SK-N-SH (cell line): ENCODE data around the gene IL4R.

ENCODE experiments used
- JUND ChIP-seq: IDR thresholded peaks from 2 replicates; pipeline ENCODE4 v1.4.0; 2012
- POLR2AphosphoS5 ChIP-seq: IDR thresholded peaks from 2 replicates; pipeline ENCODE4 v1.6.1; 2012; ENCODE audit warnings: low read depth, low read length
- RAD21 ChIP-seq: IDR thresholded peaks from 2 replicates; pipeline ENCODE4 v1.6.1; 2012; ENCODE audit warnings: mild to moderate bottlenecking, low read length
- SMC3 ChIP-seq: IDR thresholded peaks from 2 replicates; pipeline ENCODE4 v1.6.1; 2012; ENCODE audit warnings: low read depth, low read length, improper control_type of control experiment
- TAF1 ChIP-seq: IDR thresholded peaks from 2 replicates; pipeline ENCODE4 v1.6.1; 2012; ENCODE audit warnings: low read depth, mild to moderate bottlenecking, low read length, moderate library complexity, borderline replicate concordance
- TF ChIP-seq, protein P1 (sequence below): IDR thresholded peaks from 2 replicates; pipeline ENCODE4; 2012
- TF ChIP-seq, protein P2 (sequence below): fragments of 200-600 bp; sonication (generic); IDR thresholded peaks from 2 replicates; pipeline ENCODE4 v1.6.1; 2017; ENCODE audit warnings: antibody characterized with exemption, mild to moderate bottlenecking, moderate library complexity
- TF ChIP-seq, protein P3 (sequence below): IDR thresholded peaks from 2 replicates; pipeline ENCODE4 v1.4.0; 2012; ENCODE audit warnings: low read depth

DNA sequence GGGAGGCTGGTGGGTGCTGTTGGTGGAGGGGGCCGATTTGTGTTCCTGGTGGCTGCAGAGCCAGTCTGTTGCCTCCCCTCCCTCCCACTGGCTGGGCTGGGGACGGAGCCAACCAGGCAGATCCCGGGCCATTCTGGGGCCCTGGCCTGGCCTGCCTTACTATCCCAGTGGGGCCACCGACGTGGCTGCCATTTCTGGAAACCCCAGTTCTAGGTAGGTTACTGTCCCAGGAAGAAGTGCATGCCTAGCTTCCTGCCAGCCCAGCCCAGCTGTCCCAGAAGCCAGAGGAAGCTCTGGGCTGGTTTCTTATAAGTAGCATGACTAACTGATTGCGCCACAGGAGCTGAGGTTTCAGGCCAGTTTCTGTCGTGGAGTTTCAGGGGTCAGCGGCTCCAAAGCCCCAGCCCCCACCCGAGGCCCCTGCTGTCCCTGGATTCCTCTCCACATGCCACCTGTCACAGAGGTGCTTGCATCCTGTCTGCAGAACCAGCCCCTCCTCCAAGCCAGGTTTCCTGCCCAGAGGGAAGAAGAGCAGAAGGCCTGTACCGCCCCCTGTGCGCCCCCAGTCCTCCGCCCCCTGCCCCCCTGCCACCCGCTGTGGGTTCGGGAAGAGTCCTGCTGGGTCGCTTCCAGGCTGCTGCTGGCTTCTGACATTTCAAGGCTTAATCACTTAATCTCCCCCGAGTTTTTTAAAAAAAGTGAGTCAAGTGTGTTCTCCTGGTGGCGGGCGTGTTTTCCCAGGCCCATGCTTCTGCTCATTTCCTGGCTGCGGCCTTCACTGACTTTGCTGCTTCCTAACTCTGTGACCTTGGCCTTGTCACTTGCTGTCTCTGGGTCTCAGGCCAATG lies 13.2 kb downstream of the IL4R start:
- TF ChIP-seq RAD21 = no peak
- TF ChIP-seq, protein P1, sequence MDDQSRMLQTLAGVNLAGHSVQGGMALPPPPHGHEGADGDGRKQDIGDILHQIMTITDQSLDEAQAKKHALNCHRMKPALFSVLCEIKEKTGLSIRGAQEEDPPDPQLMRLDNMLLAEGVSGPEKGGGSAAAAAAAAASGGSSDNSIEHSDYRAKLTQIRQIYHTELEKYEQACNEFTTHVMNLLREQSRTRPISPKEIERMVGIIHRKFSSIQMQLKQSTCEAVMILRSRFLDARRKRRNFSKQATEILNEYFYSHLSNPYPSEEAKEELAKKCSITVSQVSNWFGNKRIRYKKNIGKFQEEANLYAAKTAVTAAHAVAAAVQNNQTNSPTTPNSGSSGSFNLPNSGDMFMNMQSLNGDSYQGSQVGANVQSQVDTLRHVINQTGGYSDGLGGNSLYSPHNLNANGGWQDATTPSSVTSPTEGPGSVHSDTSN = no peak
- TF ChIP-seq, protein P2, sequence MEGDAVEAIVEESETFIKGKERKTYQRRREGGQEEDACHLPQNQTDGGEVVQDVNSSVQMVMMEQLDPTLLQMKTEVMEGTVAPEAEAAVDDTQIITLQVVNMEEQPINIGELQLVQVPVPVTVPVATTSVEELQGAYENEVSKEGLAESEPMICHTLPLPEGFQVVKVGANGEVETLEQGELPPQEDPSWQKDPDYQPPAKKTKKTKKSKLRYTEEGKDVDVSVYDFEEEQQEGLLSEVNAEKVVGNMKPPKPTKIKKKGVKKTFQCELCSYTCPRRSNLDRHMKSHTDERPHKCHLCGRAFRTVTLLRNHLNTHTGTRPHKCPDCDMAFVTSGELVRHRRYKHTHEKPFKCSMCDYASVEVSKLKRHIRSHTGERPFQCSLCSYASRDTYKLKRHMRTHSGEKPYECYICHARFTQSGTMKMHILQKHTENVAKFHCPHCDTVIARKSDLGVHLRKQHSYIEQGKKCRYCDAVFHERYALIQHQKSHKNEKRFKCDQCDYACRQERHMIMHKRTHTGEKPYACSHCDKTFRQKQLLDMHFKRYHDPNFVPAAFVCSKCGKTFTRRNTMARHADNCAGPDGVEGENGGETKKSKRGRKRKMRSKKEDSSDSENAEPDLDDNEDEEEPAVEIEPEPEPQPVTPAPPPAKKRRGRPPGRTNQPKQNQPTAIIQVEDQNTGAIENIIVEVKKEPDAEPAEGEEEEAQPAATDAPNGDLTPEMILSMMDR = no peak; the same call in 1 of the 2 replicates
- TF ChIP-seq, protein P3, sequence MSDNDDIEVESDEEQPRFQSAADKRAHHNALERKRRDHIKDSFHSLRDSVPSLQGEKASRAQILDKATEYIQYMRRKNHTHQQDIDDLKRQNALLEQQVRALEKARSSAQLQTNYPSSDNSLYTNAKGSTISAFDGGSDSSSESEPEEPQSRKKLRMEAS = no peak
- no peak for TF ChIP-seq POLR2AphosphoS5
- TF ChIP-seq SMC3 = no peak
- no peak for TF ChIP-seq TAF1
- no peak for TF ChIP-seq JUND
